Endometrial microvascular endothelial cells (primary cell): ENCODE measurements around the gene AUTS2. TPM values are rescaled to one million over a fixed set of nuclear protein-coding genes. Genes with fewer than 3 reads are reported as not detected.
"Not testable (repeated sequence)": the region's sequence is repeated elsewhere in the genome, so short reads cannot be mapped to it uniquely, and the experiment has no call there.

ENCODE experiments used
- in situ Hi-C: cut with HindIII; loops from 2 replicates; pipeline ENCODE4 v1.10.0; 2017; ENCODE audit warnings: low sequenced_read_pairs, low pct_unique_long_range_greater_than_20kb; ENCODE audit errors: inconsistent ontology term
- total RNA-seq: library from RNA; depleted of rRNA; stranded (reverse); fragments of >200 nt; gene quantifications from one replicate; pipeline ENCODE4 v1.2.3, GENCODE V29; 2015; ENCODE audit errors: inconsistent ontology term

The AUTS2 gene
- total RNA-seq, 1 donor from 2014 or later = 0.09 TPM

GRCh38 chr7:69762821-69763352 is 164.6 kb downstream of the AUTS2 start:
- in situ Hi-C loops = no loop called here

GRCh38 chr7:69763513-69763912 is 165.2 kb downstream of the AUTS2 start:
- in situ Hi-C loops = no loop called here

- in situ Hi-C loops = no loop called here
These were observed 165.9 kb downstream of the AUTS2 start for GRCh38 chr7:69764147-69764546.

- in situ Hi-C loops = no loop called here
These were observed 166.4 kb downstream of the AUTS2 start for GRCh38 chr7:69764681-69765080.

GRCh38 chr7:69765879-69766278 is 167.6 kb downstream of the AUTS2 start:
- in situ Hi-C loops = no loop called here

- in situ Hi-C loops = no loop called here
These were observed 170.8 kb downstream of the AUTS2 start for GRCh38 chr7:69768986-69769595.

GRCh38 chr7:69769826-69770225 is 171.6 kb downstream of the AUTS2 start:
- in situ Hi-C loops = no loop called here

- in situ Hi-C loops = no loop called here
These were observed 172.3 kb downstream of the AUTS2 start for GRCh38 chr7:69770613-69771012.

GRCh38 chr7:69772718-69773436 is 174.6 kb downstream of the AUTS2 start:
- in situ Hi-C loops = no loop called here

GRCh38 chr7:69773535-69774225 is 175.4 kb downstream of the AUTS2 start:
- in situ Hi-C loops = no loop called here

- in situ Hi-C loops = no loop called here
These were observed 177.0 kb downstream of the AUTS2 start for GRCh38 chr7:69775231-69775771.

- in situ Hi-C loops = no loop called here
These were observed 178.3 kb downstream of the AUTS2 start for GRCh38 chr7:69776611-69777010.

- in situ Hi-C loops = no loop called here
These were observed 179.9 kb downstream of the AUTS2 start for GRCh38 chr7:69778138-69778537.

- in situ Hi-C loops = no loop called here
These were observed 182.1 kb downstream of the AUTS2 start for GRCh38 chr7:69780379-69780778.

GRCh38 chr7:69781412-69781846 is 183.2 kb downstream of the AUTS2 start:
- in situ Hi-C loops = no loop called here

- in situ Hi-C loops = no loop called here
These were observed 184.8 kb downstream of the AUTS2 start for GRCh38 chr7:69782917-69783684.

GRCh38 chr7:69786130-69786529 is 187.9 kb downstream of the AUTS2 start:
- in situ Hi-C loops = not testable (repeated sequence)

GRCh38 chr7:69786730-69787395 is 188.6 kb downstream of the AUTS2 start:
- in situ Hi-C loops = no loop called here
